LNCaP clone FGC (cell line): ENCODE results near the gene MYL3.

Experiments
- DNase-seq: peaks from one replicate; pipeline ENCODE4 v3.0.0-alpha.2; 2011; ENCODE audit warnings: low read depth
- H3K4me3 ChIP-seq: 2 replicates; pipeline ENCODE4 v1.5.1; 2011; ENCODE audit warnings: mild to moderate bottlenecking, low read depth, low read length, control low read depth
- TF ChIP-seq, protein P1 (sequence below): IDR thresholded peaks from 2 replicates; pipeline ENCODE4 v1.5.1; 2012; ENCODE audit warnings: mild to moderate bottlenecking; ENCODE audit not compliant: control insufficient read depth, insufficient read depth; ENCODE audit errors: extremely low read depth

The MYL3 gene

DNA sequence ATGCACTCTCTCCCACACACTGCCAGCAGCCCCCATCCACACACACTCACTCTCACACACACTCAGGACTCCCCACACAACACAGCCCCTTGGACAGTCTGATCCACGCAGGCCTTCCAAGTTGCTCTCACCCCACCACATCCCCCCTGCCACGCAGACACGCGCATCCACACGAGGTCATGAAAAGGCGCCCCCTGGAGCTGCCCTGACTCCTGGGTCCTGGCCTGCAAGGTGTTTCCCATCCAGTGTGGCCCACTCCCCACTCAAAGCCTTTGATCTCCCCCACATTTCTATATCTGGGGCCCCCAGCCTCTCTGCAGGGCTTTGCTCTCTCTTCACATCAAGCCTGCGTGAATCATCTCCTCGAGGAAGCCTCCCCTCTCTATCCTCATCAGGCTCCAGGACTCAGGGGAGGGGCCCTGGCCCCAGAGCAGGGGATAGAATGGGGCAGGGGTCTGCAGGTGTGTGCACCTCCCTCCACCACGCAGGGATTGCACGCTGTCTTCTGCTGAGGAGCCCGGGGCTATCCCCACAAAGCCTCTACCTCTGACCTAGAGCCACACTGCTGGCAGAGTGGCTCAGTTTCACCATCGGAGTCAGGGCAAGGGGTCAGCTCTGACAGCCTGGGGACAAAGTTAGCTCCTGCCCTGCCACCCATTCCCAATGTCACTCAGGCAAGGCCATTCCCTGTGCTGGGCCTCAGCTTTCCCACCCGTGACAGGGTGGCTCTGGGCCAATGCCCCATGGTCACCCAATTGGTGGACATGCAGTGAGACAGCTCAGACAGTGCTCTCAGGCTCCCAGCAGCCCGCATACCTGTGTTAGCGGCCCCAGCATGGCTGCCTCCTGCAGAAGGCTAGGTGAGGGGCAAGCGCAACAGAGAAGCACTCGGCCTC, 6.4 kb downstream of the MYL3 start:
- H3K4me3 ChIP-seq = no peak overlapping the region
- no peak for DNase-seq
- TF ChIP-seq, protein P1, sequence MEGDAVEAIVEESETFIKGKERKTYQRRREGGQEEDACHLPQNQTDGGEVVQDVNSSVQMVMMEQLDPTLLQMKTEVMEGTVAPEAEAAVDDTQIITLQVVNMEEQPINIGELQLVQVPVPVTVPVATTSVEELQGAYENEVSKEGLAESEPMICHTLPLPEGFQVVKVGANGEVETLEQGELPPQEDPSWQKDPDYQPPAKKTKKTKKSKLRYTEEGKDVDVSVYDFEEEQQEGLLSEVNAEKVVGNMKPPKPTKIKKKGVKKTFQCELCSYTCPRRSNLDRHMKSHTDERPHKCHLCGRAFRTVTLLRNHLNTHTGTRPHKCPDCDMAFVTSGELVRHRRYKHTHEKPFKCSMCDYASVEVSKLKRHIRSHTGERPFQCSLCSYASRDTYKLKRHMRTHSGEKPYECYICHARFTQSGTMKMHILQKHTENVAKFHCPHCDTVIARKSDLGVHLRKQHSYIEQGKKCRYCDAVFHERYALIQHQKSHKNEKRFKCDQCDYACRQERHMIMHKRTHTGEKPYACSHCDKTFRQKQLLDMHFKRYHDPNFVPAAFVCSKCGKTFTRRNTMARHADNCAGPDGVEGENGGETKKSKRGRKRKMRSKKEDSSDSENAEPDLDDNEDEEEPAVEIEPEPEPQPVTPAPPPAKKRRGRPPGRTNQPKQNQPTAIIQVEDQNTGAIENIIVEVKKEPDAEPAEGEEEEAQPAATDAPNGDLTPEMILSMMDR = no peak

DNA sequence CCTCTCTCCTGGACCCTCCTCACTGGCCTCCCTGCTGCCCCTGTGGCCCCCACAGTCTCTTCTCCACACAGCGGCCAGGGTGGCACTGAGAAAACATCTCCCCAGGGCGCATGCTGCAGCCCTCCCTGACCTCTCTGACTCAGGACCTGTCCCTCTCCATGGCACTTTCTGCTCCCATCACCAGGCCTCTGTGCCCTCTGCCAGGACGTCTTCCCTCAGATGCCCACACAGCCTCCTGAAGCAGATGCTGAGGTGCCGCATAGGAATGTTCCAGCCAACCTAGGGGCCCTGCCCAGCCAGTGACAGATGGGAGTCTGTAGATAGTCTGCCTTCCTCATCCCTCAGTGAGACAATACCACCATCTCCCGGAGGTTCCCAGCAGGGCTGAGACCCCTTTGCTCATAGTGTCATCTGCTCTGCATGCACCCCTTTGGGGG, 8.7 kb downstream of the MYL3 start:
- H3K4me3 ChIP-seq = no peak overlapping the region
- DNase-seq = no peak
- TF ChIP-seq, protein P1 = no peak

DNA sequence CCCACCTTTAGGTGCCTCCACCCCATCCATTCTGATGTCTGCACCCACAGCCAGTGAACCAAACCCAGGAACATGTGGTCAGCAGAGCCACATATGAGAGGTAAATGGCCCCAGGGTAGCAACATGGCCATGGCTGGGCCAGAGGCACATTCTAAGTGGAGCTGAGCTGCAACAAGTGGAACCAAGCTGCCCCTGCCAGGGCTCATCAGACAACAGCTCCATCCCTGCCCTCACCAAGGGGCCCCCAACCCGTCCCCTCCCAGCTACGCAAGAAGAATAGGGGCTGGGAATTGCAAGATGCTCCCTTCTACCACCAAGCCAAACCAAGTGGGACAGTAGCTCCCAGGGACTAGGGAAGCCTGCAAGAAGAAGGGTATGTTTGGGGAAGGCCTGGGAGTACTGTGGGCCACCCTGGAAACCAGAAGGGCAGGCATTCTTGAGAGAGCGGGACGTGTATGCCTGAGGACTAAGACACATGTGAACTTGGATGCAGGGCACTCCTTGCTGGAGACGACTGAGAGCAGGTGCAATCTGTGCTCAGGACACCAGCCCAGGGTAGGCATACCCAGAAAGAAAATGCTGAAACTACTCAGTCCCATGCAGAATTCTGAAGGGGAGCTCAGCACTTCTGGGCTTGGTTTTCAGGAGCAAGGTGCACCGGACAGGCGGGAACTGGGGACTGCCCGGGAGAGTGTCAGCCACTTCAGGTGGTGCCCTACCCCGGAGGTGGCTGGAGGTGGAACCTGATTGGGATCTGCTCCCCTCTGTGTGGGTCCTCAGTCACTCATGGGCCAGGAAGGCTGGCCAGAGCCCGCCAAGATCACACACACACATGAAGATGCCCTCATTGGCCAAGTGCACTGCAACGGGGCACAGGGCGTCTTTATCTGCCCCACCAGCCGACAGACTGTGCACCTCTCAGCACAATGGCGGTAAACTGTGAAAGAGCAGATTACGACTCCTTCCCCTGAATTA, 9.5 kb downstream of the MYL3 start:
- H3K4me3 ChIP-seq = no peak overlapping the region
- TF ChIP-seq, protein P1 = no peak
- no peak for DNase-seq

DNA sequence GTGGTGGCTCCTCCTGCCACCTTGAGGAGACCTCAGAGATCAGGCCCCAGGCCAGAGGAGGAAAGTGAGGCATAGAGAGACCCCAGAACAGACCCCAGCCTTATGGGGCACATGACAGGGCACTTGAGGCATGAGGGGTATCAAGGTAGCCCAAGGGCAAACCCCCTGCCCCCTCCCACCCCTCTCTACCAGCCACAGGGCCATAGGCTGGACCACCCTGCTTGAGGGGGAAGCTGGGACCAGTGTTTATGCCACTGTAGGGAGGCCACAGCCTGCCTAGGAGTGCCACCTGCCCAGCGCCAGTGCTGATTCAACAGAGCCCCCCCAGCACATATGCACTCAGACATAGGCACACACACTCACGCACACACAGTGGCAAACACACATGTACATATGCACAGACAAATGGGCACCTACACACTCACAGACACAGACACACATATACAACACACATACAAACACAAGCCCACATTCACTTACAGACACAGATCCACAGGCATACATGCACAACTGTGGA, 10.3 kb downstream of the MYL3 start:
- H3K4me3 ChIP-seq = no peak overlapping the region
- TF ChIP-seq, protein P1 = no peak
- DNase-seq = no peak

DNA sequence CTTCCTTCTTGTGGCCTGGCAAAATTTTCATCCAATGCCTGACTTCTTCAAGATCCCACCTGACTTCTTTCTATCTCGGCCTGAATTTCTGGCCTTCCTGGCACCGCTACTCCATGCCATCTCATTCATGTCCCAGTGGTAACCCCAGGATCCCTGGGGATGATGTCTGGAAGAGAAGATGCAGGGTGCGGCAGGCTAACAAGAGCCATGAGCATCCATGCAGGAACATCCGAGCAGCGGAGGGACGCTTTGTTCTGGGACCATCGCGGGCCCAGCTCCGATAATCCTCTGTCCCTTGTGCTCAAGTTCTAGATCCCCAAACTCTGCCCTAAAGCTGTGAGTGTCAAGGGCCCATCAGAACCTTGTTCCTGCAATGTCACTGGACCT, 10.9 kb downstream of the MYL3 start:
- DNase-seq = no peak
- TF ChIP-seq, protein P1 = no peak

DNA sequence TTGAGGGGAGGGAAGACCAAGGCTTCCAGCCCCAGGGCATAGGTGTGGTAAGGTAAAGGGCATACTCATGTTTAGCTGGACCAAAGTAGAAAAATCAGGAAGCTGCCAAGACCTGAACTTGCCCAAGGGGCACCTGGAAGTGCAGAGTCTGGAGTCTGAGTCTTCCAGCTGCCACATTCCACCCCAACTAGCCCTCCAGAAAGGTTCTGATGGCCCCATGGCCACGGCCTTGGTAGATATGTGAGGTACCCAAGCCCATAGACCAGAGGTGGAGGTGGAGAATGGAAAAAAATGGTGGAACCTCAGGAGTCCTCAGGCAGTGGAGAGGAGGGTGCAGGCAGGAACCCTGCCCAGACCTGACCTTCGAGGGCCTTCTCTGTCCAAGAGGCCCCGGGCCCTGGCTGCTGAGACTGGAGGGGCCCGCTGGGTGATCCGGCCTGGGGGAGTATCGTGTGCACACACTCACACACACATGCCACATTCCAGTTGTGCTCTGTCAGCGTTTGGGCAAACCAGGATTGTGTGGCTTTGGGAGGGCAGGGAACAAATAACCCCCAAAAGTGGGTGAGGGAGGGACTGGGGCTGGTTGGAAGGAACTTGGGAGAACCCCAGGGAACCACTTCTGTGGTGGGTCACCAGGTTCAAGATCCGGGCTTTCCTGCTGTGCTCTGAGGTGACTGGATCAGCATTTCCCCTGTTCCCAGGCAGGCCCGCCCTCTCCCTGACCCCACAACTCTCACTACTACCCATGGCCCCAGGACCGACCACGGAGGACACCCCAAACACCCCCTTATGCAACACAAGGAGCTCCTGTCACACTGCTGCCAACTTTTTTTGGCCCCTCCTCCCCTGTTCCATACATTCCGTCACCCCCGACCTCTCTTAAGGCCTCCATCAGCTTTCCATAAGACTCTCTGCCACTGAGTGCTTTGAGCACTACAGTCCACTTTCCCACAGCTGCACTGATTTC, 11.6 kb downstream of the MYL3 start:
- no peak overlapping the region for H3K4me3 ChIP-seq
- TF ChIP-seq, protein P1 = no peak
- DNase-seq = no peak

More for the DNA sequence above, 10.9 kb downstream of the MYL3 start:
- no peak overlapping the region for H3K4me3 ChIP-seq
